PC-3 (cell line): Measurements from ENCODE around the gene FANCC.

ENCODE experiments used
- CTCF ChIP-seq: fragments of 300-600 bp; sonication (generic); conservative IDR thresholded peaks from 2 replicates; pipeline ENCODE4 v1.5.1; 2017; ENCODE audit warnings: antibody characterized with exemption, low read depth, mild to moderate bottlenecking, low read length
- EZH2 ChIP-seq: fragments of 300-600 bp; sonication (generic); IDR thresholded peaks from one replicate; pipeline ENCODE4 v1.6.1; 2017; ENCODE audit warnings: antibody characterized with exemption, mild to moderate bottlenecking, low read length; ENCODE audit not compliant: unreplicated experiment

- TF ChIP-seq CTCF (no peak), EZH2 (no peak)
These were observed 254.2 kb downstream of the FANCC start for GRCh38 chr9:95063300-95063699.
